KOPT-K1 (cell line): ENCODE data around the gene SETD1A.

Source experiments
- H3K27ac ChIP-seq: fragments of 200-600 bp; sonication (generic); 2 replicates; pipeline ENCODE4 v1.5.1; 2016; ENCODE audit warnings: antibody characterized with exemption, mild to moderate bottlenecking, low read depth, low read length; ENCODE audit not compliant: poor library complexity, severe bottlenecking
- H3K36me3 ChIP-seq: fragments of 200-600 bp; sonication (generic); 2 replicates; pipeline ENCODE4 v1.5.1; 2017; ENCODE audit warnings: antibody characterized with exemption, mild to moderate bottlenecking, low read length, moderate library complexity; ENCODE audit not compliant: insufficient read depth
- H3K9me3 ChIP-seq: fragments of 200-600 bp; sonication (generic); 2 replicates; pipeline ENCODE4 v1.5.1; 2017; ENCODE audit warnings: antibody characterized with exemption, low read length, mild to moderate bottlenecking; ENCODE audit not compliant: insufficient read depth, poor library complexity, severe bottlenecking

SETD1A gene

GRCh38 chr16:30992276-30992780 is 34.8 kb downstream of the SETD1A start:
- Histone ChIP-seq H3K36me3 (no peaks in the 10 kb centered on the region; the same call in 1 of the 2 replicates), H3K9me3 (no peaks in the 10 kb centered on the region), H3K27ac (no peak overlapping the region)

- no peaks in the 10 kb centered on the region for H3K36me3 ChIP-seq
- no peaks in the 10 kb centered on the region for H3K9me3 ChIP-seq
- H3K27ac ChIP-seq: no peak overlapping the region
Measured at GRCh38 chr16:30992931-30993816, 35.6 kb downstream of the SETD1A start.

GRCh38 chr16:30995927-30996323 is 38.4 kb downstream of the SETD1A start:
- H3K9me3 ChIP-seq: no peaks in the 10 kb centered on the region
- H3K27ac ChIP-seq: no peak overlapping the region

GRCh38 chr16:30996324-30996984 is 38.9 kb downstream of the SETD1A start:
- Histone ChIP-seq H3K27ac (no peak overlapping the region), H3K36me3 (no peaks in the 10 kb centered on the region), H3K9me3 (no peaks in the 10 kb centered on the region)

More at GRCh38 chr16:30995927-30996323, 38.4 kb downstream of the SETD1A start:
- H3K36me3 ChIP-seq: no peaks in the 10 kb centered on the region

GRCh38 chr16:30996985-30997724 is 39.6 kb downstream of the SETD1A start:
- Histone ChIP-seq H3K27ac (no peak overlapping the region), H3K9me3 (no peaks in the 10 kb centered on the region), H3K36me3 (no peaks in the 10 kb centered on the region)

GRCh38 chr16:30997725-30998711 is 40.5 kb downstream of the SETD1A start:
- Histone ChIP-seq H3K36me3 (no peaks in the 10 kb centered on the region), H3K9me3 (no peaks in the 10 kb centered on the region), H3K27ac (no peak overlapping the region)

- H3K9me3 ChIP-seq: no peaks in the 10 kb centered on the region
- H3K27ac ChIP-seq: no peak overlapping the region
- no peaks in the 10 kb centered on the region for H3K36me3 ChIP-seq
Measured at GRCh38 chr16:30998852-30999761, 41.6 kb downstream of the SETD1A start.

GRCh38 chr16:31000671-31001382 is 43.3 kb downstream of the SETD1A start:
- H3K36me3 ChIP-seq: no peaks in the 10 kb centered on the region
- H3K27ac ChIP-seq: no peak overlapping the region
- no peaks in the 10 kb centered on the region for H3K9me3 ChIP-seq

- Histone ChIP-seq H3K27ac (no peak overlapping the region), H3K9me3 (no peaks in the 10 kb centered on the region), H3K36me3 (no peaks in the 10 kb centered on the region)
Measured at GRCh38 chr16:31001507-31002249, 44.1 kb downstream of the SETD1A start.

GRCh38 chr16:31002250-31002700 is 44.7 kb downstream of the SETD1A start:
- H3K36me3 ChIP-seq: no peaks in the 10 kb centered on the region
- H3K27ac ChIP-seq: no peak overlapping the region
- H3K9me3 ChIP-seq: no peaks in the 10 kb centered on the region

GRCh38 chr16:31002862-31003341 is 45.3 kb downstream of the SETD1A start:
- Histone ChIP-seq H3K9me3 (no peaks in the 10 kb centered on the region), H3K27ac (no peak overlapping the region), H3K36me3 (no peaks in the 10 kb centered on the region)

GRCh38 chr16:31003744-31004143 is 46.2 kb downstream of the SETD1A start:
- Histone ChIP-seq H3K36me3 (no peaks in the 10 kb centered on the region), H3K27ac (no peak overlapping the region), H3K9me3 (no peaks in the 10 kb centered on the region)
